ENCODE results near the gene RGS16. TPM values are rescaled to one million over a fixed set of nuclear protein-coding genes. Genes with fewer than 3 reads are reported as not detected.

The RGS16 gene
- total RNA-seq, 1 experiment from 2014 or later: 0.40 TPM

DNA sequence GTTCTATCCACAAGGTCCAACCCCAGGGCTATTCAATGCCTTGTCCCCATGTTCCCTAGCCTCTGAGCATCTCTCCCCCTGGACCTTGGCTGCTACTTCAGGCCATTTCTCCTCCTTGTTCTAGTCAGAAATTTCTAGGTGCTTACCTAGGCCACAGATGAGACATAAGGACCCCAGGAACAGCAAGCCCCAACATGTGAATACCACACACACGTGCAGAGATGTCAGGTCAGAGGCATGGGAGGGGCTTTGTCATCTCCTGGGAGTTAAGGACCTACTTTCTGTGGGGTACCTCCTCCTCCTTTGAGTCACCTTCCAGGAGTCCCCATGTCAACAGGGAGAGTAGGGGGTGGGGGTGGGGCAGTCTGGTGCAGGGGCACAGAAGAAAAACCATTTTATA lies 7.1 kb upstream of the RGS16 start:
- no peak overlapping the region for H3K4me2 ChIP-seq (ENCODE audit: low read length)
- no peaks in the 10 kb centered on the region for H3K9me3 ChIP-seq (ENCODE audit: low read length)
- H3K36me3 ChIP-seq (ENCODE audit: low read depth, low read length): no peaks in the 10 kb centered on the region
- DNase-seq: no peak
- POLR2A ChIA-PET (ENCODE audit: unreplicated experiment): no interaction called here
- TF ChIP-seq, protein P1, sequence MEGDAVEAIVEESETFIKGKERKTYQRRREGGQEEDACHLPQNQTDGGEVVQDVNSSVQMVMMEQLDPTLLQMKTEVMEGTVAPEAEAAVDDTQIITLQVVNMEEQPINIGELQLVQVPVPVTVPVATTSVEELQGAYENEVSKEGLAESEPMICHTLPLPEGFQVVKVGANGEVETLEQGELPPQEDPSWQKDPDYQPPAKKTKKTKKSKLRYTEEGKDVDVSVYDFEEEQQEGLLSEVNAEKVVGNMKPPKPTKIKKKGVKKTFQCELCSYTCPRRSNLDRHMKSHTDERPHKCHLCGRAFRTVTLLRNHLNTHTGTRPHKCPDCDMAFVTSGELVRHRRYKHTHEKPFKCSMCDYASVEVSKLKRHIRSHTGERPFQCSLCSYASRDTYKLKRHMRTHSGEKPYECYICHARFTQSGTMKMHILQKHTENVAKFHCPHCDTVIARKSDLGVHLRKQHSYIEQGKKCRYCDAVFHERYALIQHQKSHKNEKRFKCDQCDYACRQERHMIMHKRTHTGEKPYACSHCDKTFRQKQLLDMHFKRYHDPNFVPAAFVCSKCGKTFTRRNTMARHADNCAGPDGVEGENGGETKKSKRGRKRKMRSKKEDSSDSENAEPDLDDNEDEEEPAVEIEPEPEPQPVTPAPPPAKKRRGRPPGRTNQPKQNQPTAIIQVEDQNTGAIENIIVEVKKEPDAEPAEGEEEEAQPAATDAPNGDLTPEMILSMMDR (conservative IDR thresholded peaks at IDR 0.05; ENCODE audit: low read depth, low read length): no peak
- no peak for TF ChIP-seq EZH2 (IDR thresholded peaks at IDR 0.05; ENCODE audit: low read length, unreplicated experiment)
- no peak for TF ChIP-seq EZH2phosphoT487 (IDR thresholded peaks at IDR 0.05; ENCODE audit: borderline replicate concordance, low read length)
- no peak overlapping the region for H2AFZ ChIP-seq (ENCODE audit: low read length)
- peaks cover 28% of the 10 kb centered on the region for H3K27me3 ChIP-seq (ENCODE audit: low read length)
- no peak overlapping the region for H3K4me3 ChIP-seq (ENCODE audit: low read length)
- ATAC-seq: no peak
- no TSS peak for BruUV-seq (replicated peaks)
- no peaks in the 10 kb centered on the region for H3K9me2 ChIP-seq (replicated peaks; ENCODE audit: low read length)
- no peak overlapping the region for H3K27ac ChIP-seq (ENCODE audit: low read length)
- H3K9ac ChIP-seq (ENCODE audit: low read length): no peak overlapping the region
- H3K4me1 ChIP-seq (ENCODE audit: insufficient read depth, low read length): no peaks in the 10 kb centered on the region
- CTCF ChIA-PET: no interaction called here
- no peaks in the 10 kb centered on the region for H4K20me1 ChIP-seq (ENCODE audit: low read length)
- H3K79me2 ChIP-seq (ENCODE audit: low read length): no peaks in the 10 kb centered on the region
- intact Hi-C loops (cut with micrococcal nuclease): no loop called here
- H3F3A ChIP-seq (ENCODE audit: low read length, unreplicated experiment): no peaks in the 10 kb centered on the region

DNA sequence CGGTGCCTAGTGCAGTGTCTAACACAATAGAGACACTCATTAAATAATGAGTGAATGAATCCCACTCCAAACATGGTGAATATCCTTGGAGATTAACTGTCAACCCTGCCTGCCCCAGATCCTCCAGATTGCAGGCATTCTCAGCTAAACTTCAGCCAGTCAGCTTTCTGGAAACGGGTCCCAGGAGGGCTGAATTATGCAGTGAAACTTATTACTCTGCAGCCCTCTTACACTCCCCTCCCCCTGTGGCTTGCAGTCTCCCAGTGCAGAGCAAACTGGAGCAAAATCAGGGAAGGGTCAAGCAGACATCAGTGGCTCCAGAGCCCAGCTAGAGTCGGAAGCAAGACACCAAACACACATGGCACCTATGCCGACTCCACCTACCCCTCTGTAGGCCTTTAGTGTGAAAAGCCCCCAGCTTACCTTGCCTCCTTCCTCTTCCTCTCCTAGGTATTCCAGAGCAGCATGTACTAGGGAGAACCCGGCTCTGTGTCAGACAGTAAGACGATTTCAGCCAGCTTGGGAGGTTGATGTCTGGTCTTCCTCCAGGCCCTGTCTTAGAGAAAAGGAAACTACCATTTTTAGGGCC lies 6.5 kb upstream of the RGS16 start:
- no peaks in the 10 kb centered on the region for H3K9me2 ChIP-seq (replicated peaks; ENCODE audit: low read length)
- no peaks in the 10 kb centered on the region for H4K20me1 ChIP-seq (ENCODE audit: low read length)
- no peaks in the 10 kb centered on the region for H3K9me3 ChIP-seq (ENCODE audit: low read length)
- no TSS peak for BruUV-seq (replicated peaks)
- peaks cover 21% of the 10 kb centered on the region for H3K27me3 ChIP-seq (ENCODE audit: low read length)
- no peak overlapping the region for H3K4me2 ChIP-seq (ENCODE audit: low read length)
- no peak for TF ChIP-seq EZH2phosphoT487 (IDR thresholded peaks at IDR 0.05; ENCODE audit: borderline replicate concordance, low read length)
- TF ChIP-seq, protein P1 (conservative IDR thresholded peaks at IDR 0.05; ENCODE audit: low read depth, low read length): no peak
- no peak overlapping the region for H3K4me3 ChIP-seq (ENCODE audit: low read length)
- no peak overlapping the region for H3K27ac ChIP-seq (ENCODE audit: low read length)
- no peaks in the 10 kb centered on the region for H3K36me3 ChIP-seq (ENCODE audit: low read depth, low read length)
- H3K9ac ChIP-seq (ENCODE audit: low read length): no peak overlapping the region
- H3F3A ChIP-seq (ENCODE audit: low read length, unreplicated experiment): no peaks in the 10 kb centered on the region
- CTCF ChIA-PET: no interaction called here
- DNase-seq (no peak), ATAC-seq (no peak)
- intact Hi-C loops (cut with micrococcal nuclease): no loop called here
- H2AFZ ChIP-seq (ENCODE audit: low read length): no peak overlapping the region
- H3K79me2 ChIP-seq (ENCODE audit: low read length): no peaks in the 10 kb centered on the region
- H3K4me1 ChIP-seq (ENCODE audit: insufficient read depth, low read length): no peaks in the 10 kb centered on the region
- POLR2A ChIA-PET (ENCODE audit: unreplicated experiment): no interaction called here

DNA sequence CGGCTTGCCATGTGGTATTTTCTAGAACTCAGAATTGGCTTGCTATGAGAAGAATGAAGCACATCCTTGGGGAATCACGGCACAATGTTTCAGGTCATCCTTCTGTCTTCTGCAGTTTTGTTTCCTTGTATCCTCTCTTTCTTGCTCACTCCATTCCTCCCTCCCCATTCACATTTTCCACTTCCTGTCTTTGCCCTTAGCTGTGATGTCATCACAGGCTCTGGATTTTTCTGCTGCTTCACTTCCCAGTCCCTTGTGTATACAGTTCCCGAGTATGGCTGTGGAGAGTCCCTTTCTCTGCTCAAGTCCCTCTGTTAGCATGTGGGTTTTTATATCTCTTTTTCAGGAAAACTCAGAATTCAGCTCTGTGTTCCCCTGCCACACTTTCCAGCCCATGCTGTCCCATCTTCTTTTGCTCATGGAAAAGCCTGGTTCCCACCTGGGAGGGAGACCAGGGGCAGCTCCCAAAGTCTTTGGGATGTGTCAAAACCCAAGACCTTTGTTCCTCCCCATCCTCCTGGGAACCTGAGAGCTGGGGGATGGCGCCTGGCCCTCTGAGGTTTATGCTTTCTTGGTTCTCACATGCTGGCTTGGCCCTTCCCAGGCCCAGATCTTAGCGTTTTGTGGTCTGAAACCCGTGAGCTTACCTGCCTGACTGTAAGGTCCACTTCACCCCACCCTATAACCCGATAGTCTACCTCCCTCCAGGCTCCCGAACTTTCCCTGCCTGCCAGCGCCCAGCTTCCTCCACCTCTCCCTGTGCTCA lies 4.8 kb upstream of the RGS16 start:
- Histone ChIP-seq H3K4me2 (ENCODE audit: low read length) (no peak overlapping the region), H3K27me3 (ENCODE audit: low read length) (peaks cover 7% of the 10 kb centered on the region), H3K4me3 (ENCODE audit: low read length) (no peak overlapping the region), H2AFZ (ENCODE audit: low read length) (no peak overlapping the region), H3K79me2 (ENCODE audit: low read length) (no peaks in the 10 kb centered on the region), H4K20me1 (ENCODE audit: low read length) (no peaks in the 10 kb centered on the region), H3K9me3 (ENCODE audit: low read length) (no peaks in the 10 kb centered on the region), H3K9me2 (replicated peaks; ENCODE audit: low read length) (no peaks in the 10 kb centered on the region), H3K36me3 (ENCODE audit: low read depth, low read length) (no peaks in the 10 kb centered on the region), H3F3A (ENCODE audit: low read length, unreplicated experiment) (no peaks in the 10 kb centered on the region), H3K27ac (ENCODE audit: low read length) (no peak overlapping the region), H3K9ac (ENCODE audit: low read length) (no peak overlapping the region), H3K4me1 (ENCODE audit: insufficient read depth, low read length) (no peaks in the 10 kb centered on the region; the same call in 1 of the 2 replicates)
- no peak for ATAC-seq
- TF ChIP-seq, protein P1 (conservative IDR thresholded peaks at IDR 0.05; ENCODE audit: low read depth, low read length): no peak
- no peak for TF ChIP-seq EZH2phosphoT487 (IDR thresholded peaks at IDR 0.05; ENCODE audit: borderline replicate concordance, low read length)
- TF ChIP-seq EZH2 (IDR thresholded peaks at IDR 0.05; ENCODE audit: low read length, unreplicated experiment): no peak
- intact Hi-C loops (cut with micrococcal nuclease): no loop called here
- no peak for DNase-seq
- ChIA-PET CTCF (no interaction called here), POLR2A (ENCODE audit: unreplicated experiment) (no interaction called here)
- BruUV-seq (replicated peaks): no TSS peak

Measured in PC-3 (cell line).